Adrenal gland (tissue), 19 donors: ENCODE measurements around the gene SH2B2. TPM values are rescaled to one million over a fixed set of nuclear protein-coding genes. Genes with fewer than 3 reads are reported as not detected.

ENCODE experiments used
- DNase-seq, 7 donors: peaks; one replicate each; pipeline ENCODE4 v3.0.0-alpha.2; 2019 to 2020
- H3K27ac ChIP-seq, 5 donors: fragments of 200-600 bp; sonication (generic) in 4 of 5; 1 replicate in 3 of 5; 2 replicates in 2 of 5; pipeline versions ENCODE4 v1.5.1 to v1.8.0; 2016 to 2020; ENCODE audit warnings: mild to moderate bottlenecking in 1 of 5
- H3K27me3 ChIP-seq: fragments of 200-600 bp; 2 replicates; pipeline ENCODE4 v1.8.0; 2021
- H3K36me3 ChIP-seq, 2 donors: fragments of 200-600 bp; replicated peaks in 1 of 2; 1 replicate in 1 of 2; 2 replicates in 1 of 2; pipeline versions ENCODE4 v1.5.1 to v1.8.0; 2018 to 2022
- H3K4me1 ChIP-seq, 2 donors: fragments of 200-600 bp; replicated peaks in 1 of 2; 1 replicate in 1 of 2; 2 replicates in 1 of 2; pipeline versions ENCODE4 v1.5.1 to v1.8.0; 2018 to 2021
- H3K4me3 ChIP-seq, 4 donors: fragments of 200-600 bp; sonication (generic) in 3 of 4; one replicate each; pipeline ENCODE4 v1.5.1; 2016 to 2018
- H3K9me3 ChIP-seq, 3 donors: fragments of 200-600 bp; sonication (generic) in 1 of 3; replicated peaks in 1 of 3; 1 replicate in 2 of 3; 2 replicates in 1 of 3; pipeline versions ENCODE4 v1.5.1 to v1.8.0; 2016 to 2021
- POLR2A ChIP-seq, 2 donors: fragments of 450-650 bp; IDR thresholded peaks; one replicate each; pipeline ENCODE4 v1.6.1; 2017; ENCODE audit warnings: antibody characterized with exemption in 2 of 2, mild to moderate bottlenecking in 2 of 2, moderate library complexity in 1 of 2
- WGBS, 4 donors: extraction: QIAGEN DNeasy Blood & Tissue Kit in 2 of 4; methylation state at CpG; one replicate each; pipeline versions ENCODE4 v1.1.5 to v1.1.7; 2013 to 2017; 5-methylcytosine and 5-hydroxymethylcytosine counted together
- intact Hi-C, 2 donors: fragments of 100-400 bp; cut with DNase I; formaldehyde crosslinking; loops; one replicate each; pipeline versions ENCODE4 v1.14.1 to v1.15.0; 2022 to 2023
- long read RNA-seq, 10 donors: library from polyadenylated mRNA in 3 of 10; unstranded in 2 of 10; stranded (forward) in 1 of 10; transcript quantifications; one replicate each; pipeline ENCODE4 v2.0.0 and lab custom pipeline, GENCODE V29; 2021 to 2026
- polyA plus RNA-seq, 3 donors: library from polyadenylated mRNA; stranded (reverse); fragments of 200-250 nt in 2 of 3; fragments of 350-450 nt in 1 of 3; fragmentation: Illumina TruSeq in 1 of 3; extraction: RNeasy Lipid Tissue Mini Kit (QIAGEN cat#74804) in 1 of 3; gene quantifications; one replicate each; pipeline ENCODE4 v1.2.3, GENCODE V29; 2013 to 2014
- total RNA-seq, 9 donors: library from RNA; depleted of rRNA in 4 of 9; stranded (reverse); fragments of >200 nt in 4 of 9; fragments of 120-200 nt in 1 of 9; fragmentation: NEBNext Ultra II Directional in 1 of 9; extraction: Animal tissue kit (Norgen Biotek cat#: 25700) in 1 of 9; gene quantifications; one replicate each; pipeline versions ENCODE4 v1.1.0 to v1.2.4, GENCODE V29; 2013 to 2023
- TF ChIP-seq, protein P1 (sequence below), 6 experiments: fragments of 450-650 bp in 4 of 6; fragments of 200-600 bp in 2 of 6; sonication (generic) in 1 of 6; IDR thresholded peaks; 1 replicate in 5 of 6; 2 replicates in 1 of 6; pipeline versions ENCODE4 v1.5.1 to v1.8.0; 2016 to 2021; ENCODE audit warnings: antibody characterized with exemption in 6 of 6, mild to moderate bottlenecking in 2 of 6, moderate library complexity in 1 of 6
- donor health status: healthy with polysubstance abuse.
- donor health status: Bipolar disorder and iron deficiency.
- donor health status: DM: yes; HTN: yes; CAD: no.
- donor health status: DM: no; HTN: no; CAD: no.
- donor health status: DM: no; HTN: no; CAD: no.
- donor health status: DM: yes; HTN: yes; CAD: no.

Gene SH2B2
- total RNA-seq (10 to 100 TPM in 1 of 9 donors, 1 to 10 TPM in 7, under 1 TPM in 1; 0.55 to 22.8 (median 5.3) TPM), polyA plus RNA-seq (1 to 10 TPM in 2 of 3 donors, under 1 TPM in 1; 0.90 to 8.4 (median 4.7) TPM)
- long read RNA-seq, donor 1: 0 reads
- long read RNA-seq, donor 2: 0 reads
- long read RNA-seq, donor 3: 0 reads
- long read RNA-seq, donor 4: 0 reads
- long read RNA-seq, donor 5, transcript SH2B2-202 (9 exons, 2,113 nt): major isoform, 7 of 29 reads
- long read RNA-seq, donor 5, partial matches to known transcripts: 0 of 29 reads
- long read RNA-seq, donor 5, other reads (novel, unspliced or antisense): 22 of 29 reads
- long read RNA-seq, donor 6: 0 reads
- long read RNA-seq, donor 7: 0 reads
- long read RNA-seq, donor 8: 0 reads
- long read RNA-seq, donor 9: 0 reads
- long read RNA-seq, donor 10: 0 reads

GRCh38 chr7:102286237-102287110, at the start of gene SH2B2:
Gene SH2B2 (plus strand): TSS chr7:102286868. CDS start chr7:102300551, 13,683 bp downstream.
- Histone ChIP-seq H3K27ac (peak within 1 kb of the TSS; percentile 72 to 96 (median 89)), H3K36me3 (no peaks in the 10 kb centered on the region), H3K9me3 (no peaks in the 10 kb centered on the region), H3K4me3 (peak within 1 kb of the TSS; percentile 33 to 91 (median 70)), H3K27me3 (no peaks in the 10 kb centered on the region), H3K4me1 (peaks cover 15 to 20% of the 10 kb centered on the region in 2 donors)
- DNase-seq: peak; percentile 61 to 85 (median 75)
- intact Hi-C loops: loop anchor here in 1 of 2 donors (10.0 kb wide), 1 partner anchor 168 kb away; no protein-coding TSS in a partner anchor
- 0 to 1% (median 0%) methylated on average over 11 to 107 of the region's 116 CpGs for WGBS, 4 donors
- TF ChIP-seq, protein P1, sequence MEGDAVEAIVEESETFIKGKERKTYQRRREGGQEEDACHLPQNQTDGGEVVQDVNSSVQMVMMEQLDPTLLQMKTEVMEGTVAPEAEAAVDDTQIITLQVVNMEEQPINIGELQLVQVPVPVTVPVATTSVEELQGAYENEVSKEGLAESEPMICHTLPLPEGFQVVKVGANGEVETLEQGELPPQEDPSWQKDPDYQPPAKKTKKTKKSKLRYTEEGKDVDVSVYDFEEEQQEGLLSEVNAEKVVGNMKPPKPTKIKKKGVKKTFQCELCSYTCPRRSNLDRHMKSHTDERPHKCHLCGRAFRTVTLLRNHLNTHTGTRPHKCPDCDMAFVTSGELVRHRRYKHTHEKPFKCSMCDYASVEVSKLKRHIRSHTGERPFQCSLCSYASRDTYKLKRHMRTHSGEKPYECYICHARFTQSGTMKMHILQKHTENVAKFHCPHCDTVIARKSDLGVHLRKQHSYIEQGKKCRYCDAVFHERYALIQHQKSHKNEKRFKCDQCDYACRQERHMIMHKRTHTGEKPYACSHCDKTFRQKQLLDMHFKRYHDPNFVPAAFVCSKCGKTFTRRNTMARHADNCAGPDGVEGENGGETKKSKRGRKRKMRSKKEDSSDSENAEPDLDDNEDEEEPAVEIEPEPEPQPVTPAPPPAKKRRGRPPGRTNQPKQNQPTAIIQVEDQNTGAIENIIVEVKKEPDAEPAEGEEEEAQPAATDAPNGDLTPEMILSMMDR (IDR thresholded peaks at IDR 0.05): no peak
- peak in 1 of 2 donors; percentile 62 for TF ChIP-seq POLR2A (IDR thresholded peaks at IDR 0.05)

GRCh38 chr7:102239206-102239820, 47.4 kb upstream of the SH2B2 start:
- TF ChIP-seq, protein P1 (IDR thresholded peaks at IDR 0.05): no peak
- no peak for TF ChIP-seq POLR2A (IDR thresholded peaks at IDR 0.05)
- intact Hi-C loops: loop anchor here (5.0 to 10.0 kb wide), 2 partner anchors 422 to 555 kb away; partner anchors contain the start of gene CUX1 (in 1 of the 2)
- no peak for DNase-seq
- no peak overlapping the region for H3K4me3 ChIP-seq
- WGBS, 4 donors: 96 to 97% (median 97%) methylated on average over 18 to 35 of the region's 35 CpGs
- H3K4me1 ChIP-seq: no peaks in the 10 kb centered on the region
- H3K9me3 ChIP-seq: no peaks in the 10 kb centered on the region
- no peaks in the 10 kb centered on the region for H3K27me3 ChIP-seq
- H3K27ac ChIP-seq: no peak overlapping the region
- peaks cover 0 to 26% of the 10 kb centered on the region in 2 donors for H3K36me3 ChIP-seq

- Histone ChIP-seq H3K9me3 (no peaks in the 10 kb centered on the region), H3K4me1 (no peaks in the 10 kb centered on the region), H3K27me3 (no peaks in the 10 kb centered on the region), H3K4me3 (no peak overlapping the region), H3K36me3 (peaks cover 0 to 18% of the 10 kb centered on the region in 2 donors), H3K27ac (no peak overlapping the region)
- DNase-seq: no peak
- TF ChIP-seq, protein P1 (IDR thresholded peaks at IDR 0.05): no peak
- no peak for TF ChIP-seq POLR2A (IDR thresholded peaks at IDR 0.05)
- intact Hi-C loops: no loop called here
- 86 to 91% (median 90%) methylated on average over 6 to 8 of the region's 8 CpGs for WGBS, 4 donors
Measured at GRCh38 chr7:102241431-102241830, 45.2 kb upstream of the SH2B2 start.
